DMS79 (cell line): ENCODE measurements around the gene G0S2.

ENCODE experiments used
- DNase-seq: peaks from one replicate; lab custom pipeline; 2025; lab: John Stamatoyannopoulos, UW

G0S2 gene

DNA sequence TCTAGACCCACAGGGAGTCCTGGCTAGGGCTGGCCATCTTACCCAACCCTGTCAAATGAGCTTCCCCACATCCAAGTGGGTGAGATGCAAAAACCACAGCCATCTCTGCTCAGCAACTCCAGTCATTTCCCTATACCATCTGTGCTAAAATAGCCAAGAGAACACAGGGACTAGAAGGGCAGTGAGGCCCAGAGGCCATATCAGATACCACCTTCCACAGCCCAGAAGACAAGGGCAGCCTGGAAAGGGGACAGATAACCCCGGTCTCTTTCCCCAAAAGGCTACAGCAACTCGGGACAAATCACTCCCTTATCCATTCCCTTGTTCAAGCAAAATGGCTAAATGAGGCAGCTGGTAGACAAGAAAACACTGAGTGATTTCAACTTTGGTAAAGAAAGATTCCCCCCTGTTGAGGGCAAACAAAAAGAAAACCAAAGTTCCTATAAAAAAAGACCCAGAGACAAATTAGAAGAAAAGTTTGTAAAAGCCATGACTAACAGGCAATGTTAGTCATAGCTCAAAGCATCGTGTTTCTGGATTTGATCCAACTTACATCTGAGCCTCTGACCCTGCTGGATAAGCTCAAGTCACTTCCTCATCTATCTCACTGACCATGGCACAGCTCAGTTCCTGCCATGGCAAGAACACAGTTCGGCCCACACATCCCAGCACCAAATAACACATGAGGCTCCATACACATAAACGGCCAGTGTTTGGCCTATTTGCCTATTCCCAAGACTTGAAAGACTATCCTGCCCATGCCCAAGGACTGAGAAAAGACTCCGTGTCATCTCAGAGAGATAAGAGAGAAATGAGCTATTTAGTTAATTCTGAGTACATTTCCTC lies 26.1 kb upstream of the G0S2 start:
- DNase-seq: no peak

DNA sequence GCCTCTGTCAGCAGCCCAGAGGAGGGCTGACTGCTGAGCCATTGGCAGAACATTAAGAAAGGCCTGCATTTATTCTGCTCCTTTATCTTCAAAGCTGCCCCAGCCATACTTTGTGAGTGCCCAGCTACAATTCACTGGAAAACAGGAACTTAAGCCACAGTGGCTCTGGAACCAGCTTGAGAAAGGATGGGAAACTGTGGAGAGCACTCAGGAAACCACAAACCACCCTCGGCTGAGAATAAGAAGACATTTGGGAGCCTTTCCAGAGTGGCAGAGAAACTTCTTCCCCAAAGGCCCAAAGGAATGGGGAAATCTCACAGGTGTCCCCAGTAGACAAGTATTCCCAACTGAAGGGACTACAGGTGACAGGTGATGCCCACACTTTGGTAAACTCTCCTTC lies 24.8 kb upstream of the G0S2 start:
- peak; percentile 29 for DNase-seq

DNA sequence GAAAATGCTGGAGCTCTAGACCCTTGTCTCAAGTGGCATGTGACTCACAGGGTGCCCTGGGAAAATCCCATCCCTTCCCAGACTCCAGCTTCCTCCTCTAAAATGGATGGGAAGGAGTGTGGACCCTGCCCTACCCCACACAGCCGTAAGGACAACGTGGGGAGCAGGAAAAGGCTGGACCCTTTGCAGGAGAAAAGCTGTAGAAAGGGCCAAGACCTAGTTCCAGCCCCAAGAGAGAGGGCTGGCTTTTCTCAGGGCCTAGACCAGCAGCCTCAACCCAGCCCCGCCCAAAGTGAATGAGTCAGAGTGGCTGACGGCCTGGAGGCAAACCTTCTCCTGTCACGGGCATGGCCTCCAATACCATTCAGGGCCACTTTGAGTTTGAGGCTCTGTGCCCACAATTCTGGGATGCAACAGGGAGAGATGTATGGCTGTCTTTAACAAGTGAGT lies 24.0 kb upstream of the G0S2 start:
- peak; percentile 15 for DNase-seq

DNA sequence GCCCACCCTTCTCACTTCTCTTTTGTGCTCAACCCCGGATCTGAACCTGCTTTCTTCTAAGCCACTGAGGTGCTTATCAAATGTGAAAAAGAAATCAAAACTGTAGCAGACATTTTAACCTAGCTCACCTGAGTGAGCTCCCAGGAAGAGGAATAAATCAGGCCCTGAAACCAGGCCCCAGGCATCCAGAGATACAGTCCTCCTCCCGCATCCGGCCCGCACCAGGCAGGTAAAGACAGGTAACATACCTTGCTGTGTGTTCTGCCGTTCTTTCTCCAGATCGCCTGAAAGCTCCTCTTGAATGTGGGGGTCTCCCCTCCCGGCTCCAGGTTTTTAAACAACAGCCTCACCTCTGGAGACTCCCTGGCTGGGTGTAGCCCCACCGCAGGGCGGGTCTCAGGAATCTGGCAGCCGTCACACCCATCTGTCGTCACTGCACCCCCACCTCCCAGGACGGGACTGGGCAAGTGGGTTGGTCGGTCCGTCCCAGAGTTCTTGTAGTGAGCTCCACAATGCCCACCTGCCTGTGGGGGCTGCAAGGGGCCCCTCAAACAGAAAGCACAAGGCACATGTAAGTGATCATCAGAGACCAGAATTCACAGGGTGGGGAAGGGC lies 23.0 kb upstream of the G0S2 start, which contains the start of gene LAMB3:
LAMB3 (minus strand) TSS at position 305 of the 615 bp plus-strand sequence. CDS start 1,481 bp downstream, outside the sequence.
- no peak for DNase-seq

DNA sequence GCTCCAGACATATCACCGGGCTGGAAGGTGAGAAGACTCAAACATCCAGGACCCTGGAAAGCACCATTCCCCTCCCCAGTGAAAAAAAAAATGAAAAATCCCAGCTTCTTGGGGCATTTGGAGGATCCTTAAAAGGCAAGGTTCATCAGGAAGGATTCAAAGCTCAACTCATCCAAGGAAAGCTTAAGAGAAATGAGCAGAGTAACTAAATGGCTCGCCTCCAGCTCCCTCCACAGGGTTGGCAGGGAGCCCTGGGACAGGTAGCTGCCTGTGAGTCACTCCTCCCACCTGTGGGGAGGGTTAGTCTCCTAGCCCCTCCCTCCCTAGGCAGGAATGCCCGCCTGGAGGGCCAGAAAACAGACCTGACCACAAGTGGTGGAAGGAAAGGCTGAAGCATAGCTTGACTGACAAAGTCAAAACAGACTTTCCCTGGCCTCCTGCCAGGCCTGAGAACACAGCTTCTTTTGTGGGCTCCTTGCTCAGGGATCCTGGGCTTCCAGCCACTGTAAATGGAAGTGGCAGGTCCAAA lies 22.3 kb upstream of the G0S2 start:
- peak; percentile 98 for DNase-seq

DNA sequence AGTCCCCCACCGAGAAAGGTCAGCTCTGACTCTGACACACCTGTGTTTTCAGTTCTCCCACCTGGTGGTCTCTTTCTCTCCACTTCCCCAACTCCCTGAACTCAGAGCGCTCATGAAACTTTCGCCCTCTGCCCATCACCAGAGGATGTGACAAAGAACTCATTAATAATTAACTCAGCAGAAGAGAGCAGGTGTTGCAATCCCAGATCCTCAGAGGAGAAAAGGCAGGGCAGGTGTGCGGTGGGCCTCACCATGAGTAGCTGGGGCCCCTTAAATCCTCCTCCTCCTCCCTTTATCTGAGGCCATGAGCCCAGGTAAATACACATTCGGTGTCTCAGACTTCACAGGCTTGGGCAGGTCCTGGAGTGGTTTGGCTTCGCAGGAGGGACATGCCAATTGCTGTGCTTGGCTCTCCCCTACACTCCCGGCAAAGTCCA lies 21.3 kb upstream of the G0S2 start:
- DNase-seq: no peak

DNA sequence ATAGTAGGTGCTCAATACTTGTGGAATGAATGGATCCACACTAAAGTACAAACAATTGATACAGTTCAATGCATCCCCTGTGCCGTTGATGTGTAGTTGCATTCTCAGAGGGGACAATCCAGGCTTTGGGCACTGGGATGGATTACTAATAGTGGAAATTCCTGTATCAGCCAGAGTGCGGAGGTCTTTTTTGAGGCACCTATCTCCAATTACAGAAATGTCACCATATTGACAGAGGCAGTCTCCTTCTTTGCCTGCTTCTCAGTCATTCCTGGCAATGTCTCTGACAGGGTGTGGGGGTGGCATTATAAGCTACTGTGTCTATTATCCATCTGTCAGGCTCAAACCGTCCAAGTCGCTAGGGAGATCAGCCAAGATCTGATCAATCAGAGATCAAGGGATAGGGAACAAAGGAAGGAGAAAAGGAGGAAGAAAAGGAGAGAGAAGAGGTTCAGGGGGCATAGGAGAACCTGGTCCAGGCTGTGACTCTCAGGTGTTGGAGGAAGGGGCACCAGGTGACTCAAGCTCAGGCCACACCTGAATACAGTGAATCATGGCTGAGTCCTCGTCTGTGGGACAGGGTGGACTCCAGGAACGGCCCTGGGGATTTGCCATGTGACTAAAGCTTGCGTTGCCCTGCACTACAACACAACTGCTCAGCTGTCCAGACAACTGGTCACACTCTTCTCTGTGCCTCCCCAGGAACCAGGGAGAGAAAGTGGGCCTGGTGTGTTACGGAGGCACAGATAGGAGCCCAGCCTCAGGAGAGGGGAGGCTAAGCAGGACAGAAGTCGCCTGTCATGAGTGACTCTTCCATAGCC lies 19.6 kb upstream of the G0S2 start:
- DNase-seq: no peak

DNA sequence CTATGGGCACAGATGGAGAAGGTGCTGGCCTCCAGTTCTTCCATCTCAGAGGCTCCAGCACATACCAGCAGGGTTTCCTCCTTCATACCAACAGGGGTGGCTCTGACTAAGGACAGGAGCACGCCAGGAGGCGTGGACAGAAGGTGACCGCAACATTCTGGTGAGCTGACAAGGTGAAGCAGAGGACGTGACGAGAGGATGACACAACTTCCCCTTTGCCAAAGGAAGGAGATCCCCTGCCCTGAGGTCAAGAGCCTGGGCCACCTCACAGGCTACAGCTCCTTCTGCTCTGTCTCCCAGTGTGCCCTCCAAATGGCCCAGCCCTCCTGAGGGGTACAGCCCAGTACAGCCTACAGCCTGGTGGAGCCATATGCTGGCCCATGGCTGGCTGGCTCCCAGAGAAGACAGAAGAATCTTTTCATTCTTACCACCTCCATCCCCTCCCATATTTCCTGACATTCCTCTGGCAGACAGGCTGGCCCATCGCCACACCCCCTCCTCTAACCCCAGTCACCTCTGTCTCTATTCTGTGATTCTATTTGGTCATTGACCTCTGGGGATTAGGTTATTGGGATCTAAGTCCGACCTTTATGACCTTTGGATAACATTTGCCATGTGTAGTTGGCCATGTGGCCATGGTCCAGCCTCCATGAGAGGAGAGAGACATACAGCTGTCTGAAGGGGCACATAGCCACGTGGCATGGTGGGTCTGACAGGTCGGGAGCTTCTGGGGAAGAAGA lies 17.9 kb upstream of the G0S2 start:
- DNase-seq: no peak

DNA sequence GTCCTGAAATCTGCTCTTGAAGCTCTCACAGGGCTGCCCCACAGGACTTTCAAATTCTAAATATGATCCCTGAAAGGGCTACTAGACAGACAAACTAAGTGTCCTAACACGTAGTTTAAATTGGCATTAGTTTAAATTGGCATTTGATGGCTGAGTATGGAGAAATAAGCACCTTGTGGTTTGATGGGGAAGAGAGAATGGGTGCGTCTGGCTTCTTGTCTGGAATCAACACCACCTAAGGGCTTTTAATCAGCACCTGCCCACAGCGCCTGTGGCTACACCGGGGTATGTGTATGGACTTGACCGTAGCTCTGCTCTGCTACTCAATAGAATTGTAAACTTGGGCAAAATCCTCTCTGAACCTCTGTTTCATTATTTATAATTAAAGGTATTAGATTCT lies 17.3 kb upstream of the G0S2 start:
- DNase-seq: no peak

DNA sequence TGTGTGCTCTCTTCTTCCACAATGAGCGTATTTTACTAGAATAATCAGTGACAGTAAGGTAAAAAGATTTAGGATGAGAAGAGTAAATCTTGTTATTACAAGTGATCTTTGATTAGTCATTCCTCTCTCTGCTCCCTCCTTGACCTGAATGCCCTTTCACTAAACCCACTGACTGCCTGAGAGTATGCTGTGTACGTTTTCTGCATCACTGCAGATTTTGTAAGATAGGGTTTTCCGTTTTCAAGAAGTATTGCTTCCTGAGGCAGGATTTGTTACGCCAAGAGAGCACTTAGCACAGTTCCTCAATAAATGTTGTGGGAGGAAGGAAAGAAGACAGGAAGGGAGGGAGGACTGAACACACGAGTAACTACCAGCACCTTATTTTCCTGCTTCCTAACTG lies 15.3 kb upstream of the G0S2 start:
- DNase-seq: no peak

DNA sequence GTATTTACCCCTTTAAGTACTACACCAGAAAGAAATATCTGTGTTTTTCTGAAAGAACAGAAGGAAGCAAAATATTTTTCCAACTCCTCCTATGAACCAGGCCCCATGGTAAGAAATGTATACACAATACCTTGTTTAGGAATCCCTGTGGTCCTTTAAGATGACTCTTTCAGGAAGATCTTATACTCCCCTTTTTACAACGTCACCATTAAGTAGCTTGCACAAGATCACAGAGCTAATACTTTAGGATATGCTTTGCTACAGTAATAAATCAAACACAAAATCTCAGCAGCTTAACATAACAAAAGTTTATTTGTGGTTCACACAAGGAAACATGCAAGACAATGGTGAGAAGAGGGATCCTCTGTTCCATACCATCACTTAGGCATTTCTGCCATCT lies 14.1 kb upstream of the G0S2 start:
- DNase-seq: no peak

DNA sequence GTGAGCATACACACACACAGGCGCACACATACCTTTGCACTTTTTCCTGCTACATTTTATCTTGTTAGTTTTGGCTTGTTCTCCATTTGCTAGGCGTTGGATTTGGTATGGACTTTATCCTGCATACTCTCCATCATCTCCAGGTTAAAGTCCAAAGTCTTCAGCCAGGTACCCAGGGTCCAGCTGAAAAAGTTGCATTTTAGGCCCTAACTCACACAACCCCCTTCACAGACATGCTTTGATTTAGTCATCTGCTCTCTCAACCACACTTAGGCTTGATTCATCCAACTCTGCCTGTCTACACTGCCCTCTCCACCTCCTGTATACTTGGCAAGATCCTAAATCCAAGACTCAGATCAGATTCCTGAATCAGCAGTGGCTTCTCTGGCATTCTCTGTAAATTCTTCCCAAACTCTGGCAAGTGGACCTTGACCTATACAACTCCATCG lies 12.3 kb upstream of the G0S2 start:
- no peak for DNase-seq

DNA sequence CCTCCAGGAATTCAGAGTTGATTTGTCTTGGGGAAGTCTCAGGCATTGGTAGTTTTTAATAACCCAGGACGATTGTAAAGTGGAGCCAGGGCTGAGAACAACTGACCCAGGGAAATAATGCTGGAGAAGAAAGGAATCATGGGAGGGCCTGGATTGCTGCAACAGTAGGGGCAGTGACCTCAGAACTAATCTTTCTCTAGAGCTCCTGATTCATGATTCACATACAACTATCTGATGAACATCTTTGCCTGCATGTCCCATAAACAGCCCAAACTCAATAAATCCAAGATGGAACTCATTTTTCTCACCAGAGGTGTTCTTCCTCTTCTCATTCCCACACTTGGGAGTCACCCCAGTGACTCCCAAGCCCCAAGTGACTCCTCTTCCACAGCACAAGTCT lies 8.1 kb upstream of the G0S2 start:
- DNase-seq: no peak

DNA sequence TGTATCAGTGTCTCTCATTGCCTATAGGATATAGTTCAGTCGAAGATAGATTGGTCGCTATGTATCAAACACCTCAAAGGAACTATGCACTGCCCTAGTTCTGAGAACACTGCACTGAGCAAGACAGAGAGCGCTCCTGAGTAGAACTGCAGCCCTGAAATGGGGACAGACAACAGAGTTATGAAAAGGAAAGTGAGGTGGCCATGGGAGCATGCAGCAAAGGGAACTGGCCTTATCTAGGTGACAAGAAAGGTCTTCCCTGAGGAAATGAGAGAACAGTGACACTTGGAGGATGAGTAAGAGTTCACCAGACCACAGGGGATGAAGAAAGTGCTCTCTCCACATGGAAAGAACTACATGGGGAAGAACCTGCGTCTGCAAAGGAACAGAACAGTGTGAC lies 7.5 kb upstream of the G0S2 start:
- DNase-seq: no peak

DNA sequence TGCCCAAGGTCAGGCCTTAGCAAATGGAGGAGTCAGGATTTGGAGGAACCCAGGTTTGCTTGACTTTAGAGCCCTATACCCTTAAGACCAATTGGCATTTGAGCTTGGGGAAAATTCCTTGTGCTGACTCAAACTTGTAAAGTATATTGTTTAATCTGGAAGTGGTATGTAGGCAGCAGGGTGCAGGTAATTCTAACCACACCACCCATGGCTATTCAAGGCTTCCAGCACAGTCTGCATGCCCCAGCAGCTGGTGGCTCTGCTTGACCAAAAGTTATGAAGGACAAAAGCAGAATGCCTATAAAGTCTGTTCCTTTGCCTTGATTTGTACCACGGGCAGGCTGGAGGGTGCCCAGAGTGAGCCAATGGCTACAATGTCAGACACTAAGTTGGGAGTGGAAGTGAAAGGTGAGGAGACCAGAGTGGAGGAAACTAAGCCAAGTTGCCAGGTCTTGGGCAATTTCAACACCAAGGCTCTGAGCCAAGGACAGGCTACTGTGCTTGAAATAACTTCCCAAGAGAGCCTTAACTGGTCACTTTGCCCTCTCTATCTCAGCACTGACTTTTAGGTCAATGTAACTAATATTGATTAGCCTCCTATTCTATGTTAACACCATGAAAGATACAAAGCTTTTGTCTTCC lies 4.7 kb upstream of the G0S2 start:
- DNase-seq: no peak

DNA sequence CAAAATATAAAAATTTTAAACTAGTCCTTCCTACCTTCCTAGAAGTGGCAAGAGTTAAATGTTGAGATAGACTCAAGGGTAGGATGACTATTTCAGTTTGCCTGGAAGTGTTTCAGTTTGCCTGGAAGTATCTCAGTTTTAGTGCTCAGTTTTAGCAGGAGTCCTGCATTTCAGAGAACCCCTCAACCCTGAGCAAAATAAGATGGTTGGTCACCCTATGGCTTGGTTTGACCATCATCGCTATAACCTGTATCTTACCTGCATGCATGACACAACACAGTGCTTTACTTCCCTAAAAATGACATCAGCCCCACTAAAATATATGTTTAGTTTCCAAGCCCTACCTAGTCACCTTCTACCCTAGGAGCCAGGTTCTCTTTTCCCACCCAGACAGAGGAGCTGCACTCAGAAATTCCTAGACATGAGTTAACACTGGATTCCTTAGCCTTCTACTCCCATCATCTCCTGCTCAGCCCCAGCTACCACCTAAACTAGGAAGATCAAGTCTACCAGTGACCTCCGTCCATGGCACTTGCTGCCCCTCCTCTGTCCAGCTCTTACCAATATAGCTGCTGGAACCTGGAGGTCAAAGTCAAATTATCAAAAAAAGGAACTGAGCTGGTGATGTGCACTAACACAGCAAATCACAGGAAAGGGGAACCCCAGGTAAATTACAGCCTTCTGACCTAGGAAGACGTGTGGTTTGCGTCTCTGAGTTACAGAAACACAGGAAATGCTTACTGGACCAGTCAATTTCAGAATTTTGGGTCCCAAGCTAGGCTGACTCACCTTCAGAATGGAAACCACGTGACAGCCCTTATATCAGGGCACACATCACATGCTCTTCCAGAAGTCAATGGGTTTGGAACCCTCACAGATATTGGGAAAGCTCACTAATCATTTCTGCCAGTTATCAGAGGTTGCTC lies 2.2 kb upstream of the G0S2 start:
- DNase-seq: no peak

DNA sequence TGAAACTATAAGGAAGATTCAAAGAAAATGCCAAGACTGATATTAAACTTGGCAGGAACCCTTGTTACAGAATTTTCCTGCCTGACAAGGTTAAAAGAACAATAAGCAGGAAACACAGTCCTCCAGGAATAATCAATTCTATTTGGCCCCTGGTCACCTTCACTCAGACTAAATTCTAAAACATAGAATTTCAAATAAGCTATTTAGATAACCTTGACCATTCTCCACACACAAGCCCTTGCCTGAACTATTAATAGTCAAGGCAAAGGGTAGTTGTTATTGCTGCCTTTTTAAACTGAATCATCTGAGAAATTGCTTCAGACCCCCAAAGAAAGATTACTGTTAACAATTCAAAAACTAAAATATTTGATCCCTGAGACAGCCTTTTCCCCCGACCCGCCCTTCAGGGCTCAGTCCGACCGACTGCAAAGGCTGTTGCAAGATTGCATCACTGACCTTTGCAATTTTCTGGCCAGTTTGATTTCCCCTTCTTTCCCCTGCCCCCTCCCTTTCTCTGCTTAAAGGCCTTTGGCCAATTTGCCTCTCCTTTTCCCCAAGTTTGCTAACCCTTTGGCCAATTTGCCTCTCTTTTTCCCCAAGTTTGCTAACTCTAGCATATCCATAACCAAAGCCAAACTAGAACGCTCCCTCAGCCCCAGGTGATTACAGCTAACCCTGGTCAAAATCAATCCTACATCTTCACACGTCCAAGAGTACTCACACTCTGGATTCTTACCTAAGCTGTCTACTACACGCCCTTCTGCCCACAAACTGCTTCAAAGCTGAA lies 1.4 kb upstream of the G0S2 start:
- no peak for DNase-seq

DNA sequence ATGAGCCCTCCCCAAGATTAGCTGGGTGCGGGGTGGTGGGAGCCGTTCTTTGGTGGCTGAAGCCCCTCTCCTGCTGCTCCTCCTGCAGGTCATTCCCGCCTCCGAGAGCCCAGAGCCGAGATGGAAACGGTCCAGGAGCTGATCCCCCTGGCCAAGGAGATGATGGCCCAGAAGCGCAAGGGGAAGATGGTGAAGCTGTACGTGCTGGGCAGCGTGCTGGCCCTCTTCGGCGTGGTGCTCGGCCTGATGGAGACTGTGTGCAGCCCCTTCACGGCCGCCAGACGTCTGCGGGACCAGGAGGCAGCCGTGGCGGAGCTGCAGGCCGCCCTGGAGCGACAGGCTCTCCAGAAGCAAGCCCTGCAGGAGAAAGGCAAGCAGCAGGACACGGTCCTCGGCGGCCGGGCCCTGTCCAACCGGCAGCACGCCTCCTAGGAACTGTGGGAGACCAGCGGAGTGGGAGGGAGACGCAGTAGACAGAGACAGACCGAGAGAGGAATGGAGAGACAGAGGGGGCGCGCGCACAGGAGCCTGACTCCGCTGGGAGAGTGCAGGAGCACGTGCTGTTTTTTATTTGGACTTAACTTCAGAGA lies 448 bp downstream of the G0S2 start:
- no peak for DNase-seq
